ENCODE results near the gene UBE2B.

The UBE2B gene

DNA sequence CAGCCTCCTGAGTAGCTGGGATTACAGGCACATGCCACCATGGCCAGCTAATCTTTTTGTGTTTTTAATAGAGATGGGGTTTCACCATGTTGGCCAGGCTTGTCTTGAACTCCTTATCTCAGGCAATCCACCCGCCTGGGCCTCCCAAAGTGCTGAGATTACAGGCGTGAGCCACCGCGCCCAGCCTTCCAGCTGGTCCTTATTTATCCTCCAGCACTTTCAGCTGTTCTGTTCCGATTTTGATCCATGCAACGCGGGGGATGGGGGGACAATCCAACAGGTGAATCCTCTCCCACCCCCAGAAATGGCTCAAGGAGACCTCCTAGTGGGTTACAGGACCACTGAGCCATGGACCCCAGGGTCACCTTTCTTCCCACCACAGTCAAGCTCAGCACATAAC is 55.0 kb downstream of the UBE2B start:
- no peaks in the 10 kb centered on the region for H3K36me3 ChIP-seq (ENCODE audit: control insufficient read depth, insufficient read depth, low read length)
- no peak for TF ChIP-seq CTCF (IDR thresholded peaks at IDR 0.05; ENCODE audit: insufficient read depth, low read length, poor library complexity, severe bottlenecking)
- DNase-seq (ENCODE audit: extremely low read depth, insufficient read length) = no peak
- H3K4me3 ChIP-seq (replicated peaks; ENCODE audit: low read depth, low read length) = no peak overlapping the region
- H3K27me3 ChIP-seq (replicated peaks; ENCODE audit: control insufficient read depth, insufficient read depth, low read length) = no peaks in the 10 kb centered on the region

- Histone ChIP-seq H3K27me3 (replicated peaks; ENCODE audit: control insufficient read depth, insufficient read depth, low read length) (no peaks in the 10 kb centered on the region), H3K36me3 (ENCODE audit: control insufficient read depth, insufficient read depth, low read length) (no peaks in the 10 kb centered on the region), H3K4me3 (replicated peaks; ENCODE audit: low read depth, low read length) (no peak overlapping the region)
- TF ChIP-seq CTCF (IDR thresholded peaks at IDR 0.05; ENCODE audit: insufficient read depth, low read length, poor library complexity, severe bottlenecking) = no peak
- no peak for DNase-seq (ENCODE audit: extremely low read depth, insufficient read length)
Observed at GRCh38 chr5:134427540-134428041, 56.2 kb downstream of the UBE2B start.

GRCh38 chr5:134430001-134430569 is 58.7 kb downstream of the UBE2B start:
- no peaks in the 10 kb centered on the region for H3K36me3 ChIP-seq (ENCODE audit: control insufficient read depth, insufficient read depth, low read length)
- no peak for DNase-seq (ENCODE audit: extremely low read depth, insufficient read length)
- no peaks in the 10 kb centered on the region for H3K27me3 ChIP-seq (replicated peaks; ENCODE audit: control insufficient read depth, insufficient read depth, low read length)
- no peak overlapping the region for H3K4me3 ChIP-seq (replicated peaks; ENCODE audit: low read depth, low read length)
- TF ChIP-seq CTCF (IDR thresholded peaks at IDR 0.05; ENCODE audit: insufficient read depth, low read length, poor library complexity, severe bottlenecking) = no peak

DNA sequence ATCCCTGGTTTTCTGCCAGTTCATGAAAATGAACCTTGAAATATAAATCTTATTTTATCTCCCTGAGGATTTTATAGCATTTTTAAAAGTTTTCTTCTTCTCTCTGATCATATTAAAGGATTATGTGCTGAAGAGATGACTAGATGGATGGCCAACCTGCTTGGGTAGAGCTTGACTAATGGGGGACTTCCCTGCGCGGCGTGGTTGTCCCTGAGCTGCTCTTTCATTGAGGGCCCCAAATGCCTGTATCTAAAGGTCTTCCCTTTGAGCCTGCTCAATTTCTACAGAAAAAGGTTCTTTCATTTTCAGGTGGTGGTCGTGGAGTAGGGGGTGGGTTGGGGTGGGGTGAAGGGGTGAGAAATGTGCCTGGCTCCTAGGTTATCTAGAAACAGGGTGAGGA is 60.8 kb downstream of the UBE2B start:
- Histone ChIP-seq H3K27me3 (replicated peaks; ENCODE audit: control insufficient read depth, insufficient read depth, low read length) (no peaks in the 10 kb centered on the region), H3K36me3 (ENCODE audit: control insufficient read depth, insufficient read depth, low read length) (no peaks in the 10 kb centered on the region), H3K4me3 (replicated peaks; ENCODE audit: low read depth, low read length) (no peak overlapping the region)
- no peak for TF ChIP-seq CTCF (IDR thresholded peaks at IDR 0.05; ENCODE audit: insufficient read depth, low read length, poor library complexity, severe bottlenecking)
- DNase-seq (ENCODE audit: extremely low read depth, insufficient read length) = no peak

- no peak for DNase-seq (ENCODE audit: extremely low read depth, insufficient read length)
- no peaks in the 10 kb centered on the region for H3K36me3 ChIP-seq (ENCODE audit: control insufficient read depth, insufficient read depth, low read length)
- TF ChIP-seq CTCF (IDR thresholded peaks at IDR 0.05; ENCODE audit: insufficient read depth, low read length, poor library complexity, severe bottlenecking) = peak; percentile 1
- no peak overlapping the region for H3K4me3 ChIP-seq (replicated peaks; ENCODE audit: low read depth, low read length)
- H3K27me3 ChIP-seq (replicated peaks; ENCODE audit: control insufficient read depth, insufficient read depth, low read length) = no peaks in the 10 kb centered on the region
Observed at GRCh38 chr5:134432677-134433359, 61.4 kb downstream of the UBE2B start.
